ENCODE results near the gene P2RX4.

GRCh38 chr12:121232163-121232562 is 22.2 kb downstream of the P2RX4 start:
- TF ChIP-seq ZNF274 (IDR thresholded peaks at IDR 0.05; ENCODE audit: low read depth, low read length) (no peak), YY1 (IDR thresholded peaks at IDR 0.05; ENCODE audit: insufficient read depth, insufficient read length) (no peak), SUZ12 (IDR thresholded peaks at IDR 0.05; ENCODE audit: extremely low read depth, insufficient read depth, insufficient read length) (no peak)
